GM19372 (cell line): ENCODE data around the gene TSBP1.
"Not testable (repeated sequence)": the region's sequence is repeated elsewhere in the genome, so short reads cannot be mapped to it uniquely, and the experiment has no call there.

Source experiments
- ATAC-seq: cut with Tn5 transposase; IDR thresholded peaks from one replicate; pipeline ENCODE4 v1.9.1; 2021; ENCODE audit warnings: mild to moderate bottlenecking, low read depth, moderate library complexity; ENCODE audit not compliant: unreplicated experiment

Gene TSBP1

DNA sequence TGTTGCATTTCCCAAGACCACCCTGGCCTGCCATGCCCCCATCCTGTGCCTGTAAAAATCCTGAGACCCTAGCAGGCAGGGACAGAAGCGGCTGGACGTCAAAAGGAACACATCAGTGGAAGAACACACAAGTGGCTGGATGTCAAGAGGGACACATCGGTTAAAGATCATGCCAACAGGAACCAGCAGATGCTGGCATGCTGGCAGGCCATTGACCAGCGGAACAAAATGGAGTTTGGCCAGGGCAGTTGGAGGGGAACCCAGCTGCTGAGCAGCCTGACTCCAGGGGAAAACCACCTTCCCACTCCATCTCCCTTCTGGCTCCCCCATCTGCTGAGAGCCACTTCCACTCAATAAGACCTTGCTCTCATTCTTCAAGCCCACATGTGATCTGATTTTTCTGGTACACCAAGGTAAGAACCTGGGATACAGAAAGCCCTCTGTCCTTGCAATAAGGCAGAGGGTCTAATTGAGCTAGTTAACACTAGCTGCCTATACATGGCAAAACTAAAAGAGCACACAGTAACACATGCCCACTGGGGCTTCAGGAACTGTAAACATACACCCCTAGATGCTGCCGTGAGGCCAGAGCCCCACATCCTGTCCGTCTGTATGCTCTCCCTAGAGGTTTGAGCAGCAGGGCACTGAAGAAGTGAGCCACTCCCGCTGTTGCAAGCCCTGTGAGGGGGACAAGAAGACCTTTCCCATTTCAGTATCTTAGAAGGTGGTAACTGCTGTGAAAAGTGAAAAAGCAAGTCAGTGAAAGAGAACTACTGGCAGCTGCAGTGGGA, 4.2 kb upstream of the TSBP1 start:
- no peak for ATAC-seq

DNA sequence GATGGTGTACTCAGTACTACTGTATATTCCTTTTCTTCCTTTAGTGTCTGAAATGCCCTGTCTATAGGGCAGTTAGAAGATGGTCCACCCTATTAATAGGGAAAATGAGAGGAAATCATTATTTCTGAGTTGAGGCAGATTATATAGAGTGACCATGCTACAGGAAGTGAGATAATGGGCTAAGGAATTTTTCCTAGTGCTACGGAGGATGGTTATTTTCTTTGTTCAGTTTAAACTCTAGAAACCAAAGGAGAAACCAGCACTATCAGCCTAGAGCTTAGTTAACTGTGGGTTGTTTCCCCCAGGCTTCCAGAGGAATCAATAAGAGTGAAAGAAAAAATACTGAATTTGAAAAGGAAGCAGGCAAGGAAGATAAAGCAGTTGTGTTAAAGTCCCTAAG, 474 bp downstream of the TSBP1 start:
- ATAC-seq = no peak

DNA sequence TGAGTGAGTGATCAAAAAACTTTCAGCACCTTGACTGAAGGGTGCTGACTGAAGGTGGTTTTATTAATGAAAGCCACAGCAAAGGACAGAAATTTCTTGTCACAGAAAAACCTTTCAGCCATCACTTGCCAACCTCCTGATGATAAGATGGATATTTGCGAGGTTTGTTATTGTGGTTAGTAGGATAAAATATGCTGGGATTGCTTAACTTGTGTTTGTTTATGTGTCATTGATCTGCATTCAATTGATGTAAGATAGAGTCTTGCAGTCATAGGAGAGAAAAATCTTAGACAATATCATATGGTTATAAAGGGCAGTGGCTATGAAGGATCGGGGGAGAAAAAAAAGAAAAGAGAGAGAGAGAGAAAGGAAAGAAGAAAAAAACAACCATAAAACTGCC, 1.2 kb downstream of the TSBP1 start:
- ATAC-seq = no peak

DNA sequence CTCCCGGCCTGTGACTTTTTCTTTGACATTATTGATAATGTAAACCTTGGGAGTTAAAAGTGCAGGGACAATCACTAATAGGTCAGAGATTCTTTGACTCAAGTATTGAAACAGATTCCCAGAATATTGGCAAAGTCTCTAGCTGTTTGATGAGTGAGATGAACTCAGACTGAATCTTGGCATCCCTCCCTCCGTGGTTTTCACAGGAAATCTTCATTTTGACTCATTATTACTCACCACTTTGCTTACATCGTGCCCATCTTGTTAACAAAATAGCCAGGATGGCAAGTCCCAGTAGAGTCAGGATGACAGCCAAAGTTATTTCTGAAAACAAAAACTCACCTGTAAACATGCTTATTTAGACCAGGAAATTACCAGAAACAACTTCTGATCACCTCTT, 2.0 kb downstream of the TSBP1 start:
- no peak for ATAC-seq

DNA sequence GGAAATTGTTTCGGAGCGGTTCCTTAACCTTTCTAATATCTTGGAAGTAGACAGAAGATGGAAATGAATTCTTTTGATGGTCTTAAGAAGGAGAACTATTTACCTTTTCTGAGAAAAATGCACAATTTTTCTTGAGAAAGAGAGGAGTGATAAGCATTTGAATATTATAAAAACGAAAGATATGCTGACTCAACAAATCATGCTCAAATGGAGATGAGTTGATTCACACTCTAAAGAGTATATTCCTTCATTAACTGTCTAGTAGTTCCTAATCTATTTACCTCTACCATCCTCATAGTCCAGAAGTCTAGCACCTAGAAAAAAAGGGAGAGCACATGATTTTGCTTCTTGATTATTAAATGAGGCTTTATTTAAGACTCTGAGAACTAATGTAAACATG, 4.1 kb downstream of the TSBP1 start:
- ATAC-seq = no peak

DNA sequence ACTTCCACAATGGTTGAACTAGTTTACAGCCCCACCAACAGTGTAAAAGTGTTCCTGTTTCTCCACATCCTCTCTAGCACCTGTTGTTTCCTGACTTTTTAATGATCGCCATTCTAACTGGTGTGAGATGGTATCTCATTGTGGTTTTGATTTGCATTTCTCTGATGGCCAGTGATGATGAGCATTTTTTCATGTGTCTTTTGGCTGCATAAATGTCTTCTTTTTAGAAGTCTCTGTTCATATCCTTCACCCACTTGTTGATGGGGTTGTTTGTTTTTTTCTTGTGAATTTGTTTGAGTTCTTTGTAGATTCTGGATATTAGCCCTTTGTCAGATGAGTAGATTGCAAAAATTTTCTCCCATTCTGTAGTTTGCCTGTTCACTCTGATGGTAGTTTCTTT, 12.5 kb downstream of the TSBP1 start:
- ATAC-seq = not testable (repeated sequence)

DNA sequence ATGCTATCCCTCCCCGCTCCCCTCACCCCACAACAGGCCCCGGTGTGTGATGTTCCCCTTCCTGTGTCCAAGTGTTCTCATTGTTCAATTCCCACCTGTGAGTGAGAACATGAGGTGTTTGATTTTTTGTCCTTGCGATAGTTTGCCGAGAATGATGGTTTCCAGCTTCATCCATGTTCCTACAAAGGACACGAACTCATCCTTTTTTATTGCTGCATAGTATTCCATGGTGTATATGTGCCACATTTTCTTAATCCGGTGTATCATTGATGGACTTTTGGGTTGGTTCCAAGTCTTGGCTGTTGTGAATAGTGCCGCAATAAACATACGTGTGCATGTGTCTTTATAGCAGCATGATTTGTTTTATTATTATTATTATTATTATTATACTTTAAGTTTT, 13.2 kb downstream of the TSBP1 start:
- ATAC-seq = not testable (repeated sequence)

DNA sequence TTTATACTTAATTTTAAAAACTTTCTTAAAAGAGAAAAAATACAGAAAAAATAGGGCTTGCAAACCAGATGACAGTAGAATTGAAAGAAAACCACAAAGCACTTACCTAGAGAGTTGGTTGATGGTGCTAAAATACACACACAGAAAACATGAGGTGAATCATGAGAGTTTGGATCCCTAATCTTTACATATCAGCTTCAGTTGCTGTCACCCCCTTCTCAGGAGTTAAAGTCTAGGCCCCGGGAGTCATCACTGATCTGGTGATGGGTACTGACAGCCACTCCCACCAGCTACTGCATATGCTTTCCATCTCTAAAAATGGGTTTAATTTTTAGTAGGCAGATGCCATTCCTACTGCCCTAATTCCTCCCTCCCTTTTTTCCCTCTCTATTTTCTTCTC, 16.7 kb downstream of the TSBP1 start:
- no peak for ATAC-seq

DNA sequence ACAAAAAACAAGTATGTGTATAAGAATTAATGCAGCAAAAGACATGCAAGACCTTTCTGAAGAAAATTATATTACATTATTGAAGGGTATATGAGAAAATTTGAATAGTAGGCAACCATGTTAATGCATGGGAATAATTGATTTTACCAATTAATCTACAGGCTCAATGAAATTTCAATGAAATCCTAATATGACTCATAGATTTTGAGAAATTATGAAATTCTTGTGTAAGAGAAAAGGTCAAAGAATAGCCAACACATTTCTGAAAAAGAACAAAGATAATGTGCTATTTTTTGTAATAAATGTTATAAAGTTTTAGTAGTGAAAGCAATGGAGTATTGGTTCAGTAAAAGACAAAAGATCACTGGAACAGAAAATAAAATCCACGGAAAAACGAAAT, 18.4 kb downstream of the TSBP1 start:
- no peak for ATAC-seq

DNA sequence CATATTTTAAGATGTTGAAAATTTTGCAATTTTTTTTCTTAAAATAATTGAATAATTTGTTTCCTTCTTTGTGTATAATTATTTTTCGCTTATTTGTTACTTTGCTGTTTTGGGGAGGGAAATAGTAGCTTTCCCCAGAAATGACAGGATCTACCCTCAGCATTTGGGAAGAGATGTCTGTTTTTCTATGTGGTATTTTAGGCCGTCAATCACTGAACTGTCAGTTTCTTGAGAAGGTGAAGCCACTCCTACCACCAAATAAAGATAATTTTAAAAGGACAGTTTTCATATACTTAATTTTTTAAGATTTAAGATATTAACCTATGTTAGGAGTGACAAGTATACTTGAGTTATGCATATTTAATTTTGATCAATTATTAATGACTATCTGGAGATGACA, 31.5 kb downstream of the TSBP1 start:
- no peak for ATAC-seq

DNA sequence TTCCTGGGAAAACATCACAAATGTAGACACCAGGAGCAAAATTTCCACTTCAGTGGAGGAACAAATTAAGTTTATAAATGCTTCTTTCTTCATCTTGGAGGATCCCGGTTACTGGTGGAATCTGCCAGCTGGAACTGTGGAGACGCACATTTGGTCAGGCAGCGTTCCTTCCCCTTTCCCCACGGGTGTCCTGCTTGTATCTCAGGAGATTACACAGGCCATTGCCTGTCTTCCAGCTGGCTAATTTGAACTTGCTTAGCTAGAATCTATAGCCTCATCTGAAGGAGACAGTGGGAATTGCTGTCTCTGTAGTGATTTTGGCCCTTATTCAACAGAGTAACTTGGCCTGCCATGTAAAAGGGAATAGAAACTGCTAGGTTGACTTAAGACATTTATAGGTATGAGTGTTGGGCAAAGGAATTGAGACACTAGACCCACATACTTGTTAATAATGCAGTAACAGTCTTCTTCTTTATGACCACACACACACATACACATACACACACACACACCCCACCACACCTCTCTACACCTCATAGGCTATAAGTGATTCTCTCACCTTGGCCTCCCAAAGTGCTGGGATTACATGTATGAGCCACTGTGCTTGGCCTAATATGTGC, 34.4 kb downstream of the TSBP1 start:
- ATAC-seq = no peak

DNA sequence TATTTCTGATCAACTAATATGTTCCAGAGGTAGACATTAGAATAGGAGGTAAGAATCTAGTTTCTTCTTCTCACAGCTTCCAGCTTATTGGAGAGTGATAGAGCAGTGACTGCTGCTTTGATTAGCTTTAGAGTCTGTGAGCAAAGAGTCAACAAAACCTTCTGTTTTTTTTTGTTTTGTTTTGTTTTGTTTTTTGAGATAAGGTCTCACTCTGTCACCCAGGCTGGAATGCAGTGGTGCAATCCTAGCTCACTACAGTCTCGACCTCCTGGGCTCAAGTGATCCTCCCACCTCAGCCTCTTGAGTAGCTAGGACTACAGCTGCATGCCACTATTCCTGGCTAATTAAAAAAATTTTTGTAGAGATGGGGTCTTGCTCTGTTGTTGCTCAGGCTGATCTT, 39.3 kb downstream of the TSBP1 start:
- ATAC-seq = no peak

DNA sequence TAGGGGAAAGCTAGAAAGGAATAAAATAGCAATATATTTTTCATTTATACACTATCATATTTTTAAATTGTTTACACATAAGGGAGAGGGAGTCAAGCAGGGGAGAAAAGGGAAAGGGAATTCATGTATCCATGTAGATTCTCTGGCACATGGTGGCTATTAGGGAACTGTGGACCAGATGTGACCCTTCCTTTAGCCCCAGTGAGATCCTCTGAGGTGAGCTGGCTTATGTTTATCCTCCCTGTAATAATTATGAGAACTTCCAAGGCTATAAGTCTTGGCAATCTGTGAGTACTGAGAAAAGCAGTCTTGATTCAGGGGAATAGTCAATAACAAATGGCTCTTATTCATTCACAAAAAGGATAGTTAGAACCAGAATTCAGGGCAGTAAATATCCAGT, 42.6 kb downstream of the TSBP1 start:
- no peak for ATAC-seq

DNA sequence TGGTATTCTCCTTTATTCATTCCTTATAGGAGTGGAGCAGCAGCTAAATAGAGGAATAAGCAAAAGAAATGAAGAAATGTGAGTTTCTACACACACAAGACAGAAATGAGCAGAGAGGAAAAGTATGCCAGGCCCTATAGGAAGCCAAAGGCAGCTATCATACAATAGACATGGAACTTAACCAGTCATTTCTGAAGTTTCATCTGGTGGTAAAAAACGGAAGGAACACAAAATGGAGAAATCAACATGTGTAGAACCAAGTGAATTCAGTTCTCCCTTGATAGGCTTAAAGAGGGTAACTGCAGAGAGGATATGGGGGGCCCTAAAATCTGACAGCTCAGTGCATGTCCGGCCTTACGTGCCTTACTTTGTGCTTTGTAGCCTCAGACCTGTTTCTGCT, 44.6 kb downstream of the TSBP1 start:
- ATAC-seq = no peak

DNA sequence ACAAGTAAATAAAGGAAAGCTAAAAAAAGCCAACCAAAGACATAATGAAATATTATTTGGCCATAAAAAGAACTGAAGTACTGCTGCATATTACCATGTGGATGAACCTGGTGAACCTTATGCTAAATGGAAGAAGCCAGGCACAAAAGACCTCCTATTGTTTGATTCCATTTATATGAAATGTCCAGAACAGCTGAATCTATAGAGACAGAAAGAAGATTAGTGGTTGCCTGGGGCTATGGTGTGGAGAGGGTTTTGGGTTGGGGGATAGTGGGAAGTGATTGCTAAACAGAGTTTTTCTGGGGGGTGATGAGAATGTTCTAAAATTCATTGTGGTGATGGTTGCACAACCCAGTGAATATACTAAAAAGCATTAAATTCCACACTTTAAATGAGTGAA, 53.2 kb downstream of the TSBP1 start:
- ATAC-seq = no peak

DNA sequence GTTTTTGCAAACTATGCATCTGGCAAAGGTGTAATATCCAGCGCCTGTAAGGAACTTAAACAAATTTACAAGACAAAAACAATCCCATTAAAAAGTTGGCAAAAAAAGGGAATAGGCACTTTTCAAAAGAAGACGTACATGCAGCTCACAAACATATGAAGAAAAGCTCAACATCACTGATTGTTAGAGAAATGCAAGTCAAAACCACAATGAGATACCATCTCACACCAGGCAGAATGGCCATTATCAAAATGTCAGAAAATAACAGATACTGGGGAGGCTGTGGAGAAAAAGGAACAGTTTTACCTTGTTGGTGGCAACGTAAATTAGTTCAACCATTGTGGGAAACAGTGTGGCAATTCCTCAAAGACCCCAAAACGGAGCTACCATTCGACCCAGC, 54.2 kb downstream of the TSBP1 start:
- no peak for ATAC-seq

DNA sequence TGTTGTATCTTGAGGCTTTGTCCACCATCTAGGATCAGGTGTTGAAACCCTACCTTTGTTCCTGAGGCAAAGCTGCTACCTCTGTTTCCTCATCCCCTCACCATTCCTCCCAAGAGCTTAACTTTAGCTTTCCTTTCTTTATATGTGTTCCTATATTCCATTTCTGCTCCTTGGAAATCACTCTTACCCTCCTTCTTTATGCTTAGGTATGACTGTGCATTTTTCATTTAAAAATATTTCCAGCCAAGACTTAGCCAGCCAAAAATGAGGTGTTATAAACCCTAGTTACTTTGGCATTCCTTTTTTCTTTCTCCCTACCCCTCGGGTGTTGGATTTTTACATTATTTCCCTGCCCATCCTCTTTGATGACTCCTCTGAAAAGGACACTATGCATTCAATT, 57.7 kb downstream of the TSBP1 start:
- no peak for ATAC-seq

DNA sequence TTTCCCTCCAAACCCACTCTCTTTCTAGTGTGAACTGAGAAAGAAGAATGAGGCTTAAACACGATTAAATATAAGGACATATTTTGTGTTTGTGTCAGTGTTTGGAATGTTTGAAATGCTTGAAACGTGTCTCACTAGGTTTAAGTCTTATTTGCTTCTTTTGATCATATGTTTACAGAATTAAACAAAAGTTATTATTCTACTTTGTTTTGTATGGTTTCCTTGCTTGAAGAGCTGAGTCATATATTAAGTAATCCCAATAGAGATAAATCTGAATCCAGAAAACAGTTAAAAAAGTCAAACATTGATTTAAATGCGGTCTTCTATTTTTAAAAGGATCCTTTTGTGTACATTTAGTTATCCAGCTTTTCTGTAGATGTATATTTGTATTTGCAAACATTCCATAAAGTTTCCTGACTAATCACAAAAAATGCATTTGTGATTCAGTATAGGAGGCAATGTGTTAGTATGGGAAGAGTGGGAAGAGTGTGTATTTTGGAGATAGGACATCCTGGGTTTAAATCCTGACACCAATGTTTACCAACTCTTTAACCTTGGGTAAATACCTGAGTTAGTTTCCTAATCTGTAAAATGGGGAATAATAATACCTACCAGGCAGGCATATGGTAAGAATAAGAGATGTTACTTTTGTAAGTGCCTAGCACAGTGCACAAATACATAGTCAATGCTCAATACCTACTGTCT, 72.9 kb downstream of the TSBP1 start:
- ATAC-seq = no peak

DNA sequence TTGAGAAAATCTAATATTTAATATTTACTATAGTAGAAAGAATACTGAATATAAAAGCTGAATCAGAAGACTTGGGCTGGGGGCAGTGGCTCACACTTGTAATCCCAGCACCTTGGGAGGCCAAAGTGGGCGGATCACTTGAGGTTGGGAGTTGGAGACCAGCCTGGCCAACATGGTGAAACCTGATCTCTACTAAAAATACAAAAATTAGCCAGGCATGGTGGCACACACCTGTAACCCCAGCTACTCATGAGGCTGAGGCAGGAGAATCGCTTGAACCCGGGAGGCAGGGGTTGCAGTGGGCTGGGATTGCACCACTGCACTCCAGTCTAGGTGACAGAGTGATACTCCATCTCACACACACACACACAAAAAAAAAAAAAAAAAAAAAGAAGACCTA, 76.7 kb downstream of the TSBP1 start:
- ATAC-seq = not testable (repeated sequence)

DNA sequence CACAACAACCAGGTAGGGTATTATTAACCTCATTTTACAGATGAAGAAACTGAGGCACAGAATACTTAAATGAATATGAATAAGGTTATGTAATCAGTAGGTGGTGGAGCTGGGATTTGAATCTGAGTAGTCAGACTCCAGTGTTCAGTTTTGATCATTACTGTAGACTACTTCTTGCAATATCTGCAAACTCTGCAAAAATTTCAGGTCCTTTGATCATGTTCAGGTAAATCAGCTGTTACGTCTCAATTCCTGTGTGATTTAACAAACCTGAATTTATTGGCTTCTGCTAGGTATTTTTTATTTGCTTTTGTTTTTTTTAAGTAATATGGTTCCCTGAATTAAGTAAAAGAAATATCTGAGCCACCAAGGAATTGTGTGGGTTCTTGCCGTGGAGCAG, 77.1 kb downstream of the TSBP1 start:
- no peak for ATAC-seq

DNA sequence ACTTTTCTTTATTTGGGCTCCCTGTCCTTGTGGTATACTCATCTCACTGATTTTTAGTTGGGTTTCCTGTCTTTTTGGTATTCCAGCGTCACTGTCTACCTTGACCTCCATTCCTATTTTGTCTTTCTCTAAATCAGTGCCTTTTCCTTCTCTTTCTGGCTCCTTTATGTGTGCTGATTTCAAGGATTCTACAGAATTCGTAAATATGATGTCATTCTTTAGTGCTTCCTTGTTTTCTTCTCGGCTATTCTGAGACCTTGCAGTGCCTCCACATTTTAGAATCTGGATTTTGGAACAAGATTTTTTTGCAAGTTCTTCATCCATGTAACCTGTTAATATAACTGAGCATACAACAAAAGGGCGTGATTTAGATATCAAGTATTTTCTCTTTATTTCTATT, 78.0 kb downstream of the TSBP1 start:
- ATAC-seq = no peak

DNA sequence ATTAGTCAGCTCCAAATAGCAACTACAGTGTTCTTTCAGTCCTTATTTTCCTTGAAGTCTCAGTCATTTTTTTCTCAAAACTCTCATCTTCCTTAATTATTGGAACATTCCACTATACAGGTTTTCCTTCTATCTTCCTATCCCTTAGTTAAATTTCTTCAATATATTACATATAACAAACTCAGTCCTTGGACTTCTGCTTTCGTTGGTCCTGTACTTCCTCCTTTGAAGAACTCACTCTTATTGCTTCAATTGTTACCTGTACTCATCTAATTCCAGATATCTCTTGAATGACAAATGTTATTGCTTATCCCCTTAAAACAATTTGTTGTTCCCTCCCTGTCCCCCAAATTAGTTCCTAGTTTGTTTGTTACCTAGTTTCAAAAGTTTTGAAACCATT, 80.2 kb downstream of the TSBP1 start:
- ATAC-seq = no peak
